ENCODE results near the gene TAF3.

- TF ChIP-seq CTCF (IDR thresholded peaks at IDR 0.05) (no peak), POLR2A (IDR thresholded peaks at IDR 0.05) (no peak), EP300 (IDR thresholded peaks at IDR 0.05) (no peak)
Observed at GRCh38 chr10:8033812-8034465, 215.6 kb downstream of the TAF3 start.
